Stimulated activated CD4-positive, alpha-beta T cell treated with anti-CD3 and anti-CD28 coated beads, Interleukin-4, amount 100 ng/mL, for 4 hours (primary cell): ENCODE measurements around the gene CTSC.

ENCODE experiments used
- DNase-seq, 2 experiments: peaks; one replicate each; pipeline ENCODE4 v3.0.0-alpha.2; 2020

CTSC gene

DNA sequence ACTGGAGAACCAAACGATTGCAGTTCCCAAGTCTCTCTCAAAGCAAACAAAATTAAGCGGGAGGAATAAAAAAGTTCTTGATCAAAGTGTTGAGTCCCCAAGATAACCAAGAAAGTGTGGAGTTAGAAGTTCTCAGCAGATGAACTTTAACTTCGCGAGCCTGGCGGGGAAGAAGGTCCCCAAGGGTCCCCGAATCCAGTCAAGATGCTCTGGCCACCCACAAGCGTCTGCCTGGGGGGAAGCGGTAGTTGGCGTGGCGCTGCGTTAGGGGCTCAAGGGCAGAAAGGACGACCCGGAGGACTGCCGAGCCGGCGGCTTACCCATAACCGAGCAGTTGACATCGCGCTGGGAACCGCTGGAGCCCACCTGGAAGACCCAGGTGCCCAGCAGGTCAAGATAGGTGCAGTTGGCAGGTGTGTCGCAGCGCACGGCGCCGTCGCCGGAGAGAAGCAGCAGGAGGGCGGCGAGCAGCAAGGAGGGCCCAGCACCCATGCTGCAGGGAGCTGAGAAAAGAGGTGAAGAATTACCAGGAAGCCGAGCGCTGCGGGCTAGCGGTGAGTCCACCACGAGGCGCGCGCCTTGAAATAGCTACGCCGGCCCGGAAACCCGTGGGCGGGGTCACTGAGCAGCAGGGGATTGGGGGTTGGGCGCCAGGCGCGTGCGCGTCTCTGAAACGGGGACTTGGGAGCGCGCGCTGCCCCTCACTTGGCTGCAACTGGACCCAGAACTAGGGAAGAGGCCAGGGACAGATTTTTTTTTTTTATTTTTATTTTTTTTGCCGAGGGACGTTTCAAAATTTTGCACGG lies at the start of gene CTSC:
Gene CTSC, minus strand, starts transcription at position 556 of the 806 bp plus-strand sequence. Its CDS starts 64 bp downstream, at position 492.
- peak; percentile 87 to 88 for DNase-seq

DNA sequence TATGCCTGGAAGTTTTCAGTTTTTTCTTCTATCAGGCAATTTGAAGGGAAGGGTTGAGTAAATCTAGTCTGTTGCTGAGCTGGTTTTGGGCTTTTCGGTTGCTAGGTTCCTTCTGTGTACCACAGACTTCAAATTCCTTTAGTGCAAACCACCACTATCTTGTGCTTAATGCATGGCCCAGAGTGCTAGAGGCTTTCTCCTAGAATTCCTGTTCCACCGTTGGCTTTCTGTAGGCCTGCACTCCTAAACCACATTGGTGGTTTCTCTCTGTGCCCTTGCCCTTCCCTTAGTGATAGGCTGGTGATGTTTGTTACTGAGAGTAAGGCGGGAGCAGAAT lies 47.1 kb upstream of the CTSC start:
- DNase-seq: no peak

DNA sequence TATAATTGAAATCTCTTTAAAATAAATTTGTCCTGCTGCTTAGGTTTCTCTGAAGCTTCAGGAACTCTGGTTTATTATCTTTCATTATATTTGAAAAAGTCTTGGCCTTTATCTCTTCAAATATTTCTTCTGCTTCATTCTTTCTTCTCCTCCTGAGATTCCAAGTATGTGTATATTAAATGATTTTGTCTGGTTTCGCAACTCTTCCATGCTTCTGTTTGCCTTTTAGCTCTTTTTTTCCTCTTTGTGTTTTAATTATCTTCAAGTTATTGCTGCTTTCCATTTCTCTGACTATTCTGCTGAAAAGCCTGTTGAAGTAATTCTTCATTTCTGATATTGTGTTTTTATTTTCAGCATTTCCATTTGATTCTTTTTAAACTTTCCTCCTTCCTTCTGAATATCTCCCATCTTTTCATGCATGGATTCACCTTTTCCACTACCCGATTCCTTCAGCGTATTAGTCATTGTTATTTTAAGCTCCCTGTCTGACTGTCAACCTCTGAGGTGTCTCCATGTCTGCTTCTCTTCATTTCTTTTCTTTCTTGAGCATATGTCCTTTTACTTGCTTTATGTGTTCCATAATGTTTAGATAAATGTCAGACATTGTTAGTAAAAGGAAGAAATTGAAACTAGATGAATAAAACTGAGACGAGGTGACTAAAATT lies 46.6 kb upstream of the CTSC start:
- DNase-seq: no peak

DNA sequence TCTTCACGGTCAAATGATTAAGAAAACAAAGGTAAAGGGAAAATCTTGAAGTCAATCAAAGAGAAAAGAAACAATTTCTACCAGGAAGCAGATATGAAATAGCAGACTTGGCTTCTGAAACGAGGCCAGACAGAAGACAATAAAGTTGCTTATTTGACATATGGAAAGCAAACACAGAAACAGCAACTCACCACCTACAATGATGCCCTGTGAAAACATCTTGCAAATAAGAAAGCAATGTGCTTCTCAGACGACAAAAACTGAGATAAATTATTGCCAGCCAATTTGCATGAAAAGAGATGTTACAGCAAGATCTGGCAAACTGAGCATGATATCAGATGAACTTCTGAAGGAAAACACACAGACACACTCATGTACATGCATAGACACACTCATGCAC lies 45.9 kb upstream of the CTSC start:
- DNase-seq: no peak

DNA sequence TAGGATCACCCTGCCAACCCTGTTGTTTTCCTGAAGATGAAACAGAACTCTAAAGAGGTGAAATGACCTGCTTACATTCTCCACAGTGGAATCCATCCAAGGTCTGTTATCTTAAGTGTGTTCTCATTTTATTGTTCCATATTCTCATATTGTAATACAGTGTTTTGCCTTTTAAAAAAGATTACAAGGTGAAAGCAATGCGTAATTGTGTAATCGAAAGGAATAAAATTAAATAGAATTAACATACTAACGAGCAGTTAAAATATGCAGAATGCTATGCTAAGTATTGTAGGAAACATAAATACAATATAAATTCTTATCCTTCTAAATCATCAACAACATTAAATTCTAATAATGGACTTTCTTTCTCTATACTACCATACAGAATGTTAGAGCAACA lies 41.6 kb upstream of the CTSC start:
- DNase-seq: no peak

DNA sequence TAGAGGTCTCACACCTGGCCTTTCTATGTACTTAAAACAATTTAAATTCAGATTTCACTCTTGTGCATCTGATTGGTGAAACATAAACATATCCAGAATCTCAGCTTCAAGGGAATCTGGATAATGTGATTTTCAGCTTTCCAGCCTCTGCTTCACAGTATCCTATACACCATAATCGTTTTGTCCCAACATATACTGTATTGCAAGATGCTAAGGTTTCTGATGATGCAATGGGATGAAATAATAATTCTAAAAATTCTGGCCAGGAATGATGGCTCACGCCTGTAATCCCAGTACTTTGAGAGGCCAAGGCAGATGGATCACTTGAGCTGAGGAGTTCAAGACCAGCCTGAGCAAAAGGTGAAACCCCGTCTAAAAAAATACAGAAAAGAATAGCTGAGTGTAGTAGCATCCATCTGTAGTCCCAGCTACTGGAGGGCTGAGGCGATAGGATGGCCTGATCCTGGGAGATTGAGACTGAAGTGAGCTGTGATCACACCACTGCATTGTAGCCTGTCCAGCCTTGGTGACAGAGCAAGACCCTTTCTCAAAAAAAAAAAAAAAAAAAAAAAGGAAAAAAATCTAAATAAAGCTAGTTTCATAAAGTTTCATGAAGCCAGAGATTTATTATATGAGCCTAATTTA lies 41.0 kb upstream of the CTSC start:
- DNase-seq: no peak

DNA sequence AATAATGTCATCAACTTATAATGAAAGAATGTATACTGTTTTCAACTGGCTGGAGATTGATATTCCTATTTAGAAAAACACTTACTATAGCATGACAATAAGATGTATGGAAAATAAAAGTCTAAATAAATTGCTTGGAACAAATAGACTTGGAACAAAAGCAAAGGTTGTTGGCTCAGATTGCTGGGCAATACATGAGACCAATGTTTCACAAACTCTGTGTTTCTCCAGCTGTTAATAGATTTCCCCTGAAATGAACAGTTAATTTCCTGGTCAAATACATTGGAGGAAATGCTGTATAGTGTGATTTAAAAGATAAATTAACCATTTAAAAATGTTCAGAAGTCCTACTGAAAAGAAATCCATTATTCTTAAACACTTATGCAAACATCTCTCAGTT lies 40.1 kb upstream of the CTSC start:
- DNase-seq: no peak

DNA sequence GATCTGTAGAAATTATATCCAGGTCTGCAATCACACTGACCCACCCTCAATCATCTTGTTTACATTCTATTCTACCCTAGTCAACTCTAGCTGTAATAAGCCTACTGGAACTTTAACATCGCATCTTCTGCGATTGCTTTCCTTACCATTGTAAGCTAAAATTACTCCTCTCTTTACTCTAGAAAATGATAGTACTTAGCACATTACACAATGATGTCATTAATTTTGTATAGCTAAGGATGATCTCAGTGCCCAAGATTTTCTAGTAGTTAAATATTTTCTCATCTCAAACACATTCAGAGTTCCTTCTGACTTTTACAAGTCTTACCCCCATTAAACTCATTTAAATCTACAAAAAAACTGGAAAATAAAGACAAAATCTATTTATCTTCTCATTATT lies 39.6 kb upstream of the CTSC start:
- DNase-seq: no peak

DNA sequence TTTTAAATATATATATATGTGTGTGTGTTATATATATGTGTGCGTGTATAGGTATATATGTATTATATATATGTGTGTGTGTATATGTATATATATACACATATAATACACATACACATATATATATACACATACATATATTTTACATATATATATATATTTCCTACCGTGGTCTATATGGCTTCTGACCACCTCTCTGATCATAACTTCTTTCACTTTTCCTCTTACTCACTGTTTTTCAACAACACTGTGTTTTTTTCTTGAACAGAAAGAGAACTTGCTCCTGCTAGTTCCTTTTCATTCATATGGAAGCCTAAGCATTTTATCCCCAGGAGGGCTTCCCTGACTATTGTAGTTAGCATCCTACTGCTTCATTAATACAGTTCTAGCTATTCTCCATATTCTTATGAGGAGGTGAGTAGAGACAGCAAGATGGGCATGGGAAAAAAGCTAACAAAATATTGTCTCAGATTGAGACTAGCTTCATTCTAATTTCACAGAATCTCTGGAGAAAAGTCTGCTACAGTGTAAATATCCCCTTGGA lies 38.5 kb upstream of the CTSC start:
- no peak for DNase-seq

DNA sequence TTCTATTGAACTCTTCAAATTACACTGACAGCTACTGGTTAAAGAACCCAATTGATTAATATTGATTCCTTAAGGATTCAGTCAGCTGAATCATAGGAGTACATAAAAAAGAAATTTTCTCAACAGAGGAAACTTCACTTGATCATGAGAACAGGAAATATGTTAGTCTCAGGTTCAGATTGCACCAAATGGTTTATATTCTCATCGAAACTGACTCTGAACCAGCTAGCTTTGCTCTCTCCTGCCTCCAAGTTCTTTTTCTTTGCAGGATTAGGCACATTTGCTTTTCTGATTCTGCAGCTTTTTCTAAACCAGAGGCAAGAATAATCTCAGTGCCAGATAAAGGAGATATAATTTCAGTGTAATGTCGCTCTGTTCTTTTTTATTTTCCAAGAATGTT lies 33.2 kb upstream of the CTSC start:
- DNase-seq: no peak

DNA sequence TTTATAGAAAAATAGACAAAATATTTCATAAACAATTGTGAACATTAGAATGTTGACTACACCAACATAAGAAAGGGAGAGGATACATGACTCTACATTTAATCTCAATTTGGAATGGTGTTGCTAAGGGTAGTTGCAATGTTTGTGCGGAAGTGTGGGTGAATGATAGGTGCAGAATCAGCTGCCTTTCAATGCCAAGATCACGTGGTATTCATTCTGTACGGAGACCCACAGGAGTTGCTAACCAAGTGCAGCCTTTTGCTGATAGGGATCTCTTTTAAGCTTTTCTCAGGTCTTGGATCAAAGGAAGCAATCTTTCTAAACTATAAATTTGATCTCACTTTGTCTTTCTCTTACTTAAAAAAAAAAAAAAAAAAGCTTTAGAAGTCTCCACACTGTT lies 29.8 kb upstream of the CTSC start:
- DNase-seq: no peak

DNA sequence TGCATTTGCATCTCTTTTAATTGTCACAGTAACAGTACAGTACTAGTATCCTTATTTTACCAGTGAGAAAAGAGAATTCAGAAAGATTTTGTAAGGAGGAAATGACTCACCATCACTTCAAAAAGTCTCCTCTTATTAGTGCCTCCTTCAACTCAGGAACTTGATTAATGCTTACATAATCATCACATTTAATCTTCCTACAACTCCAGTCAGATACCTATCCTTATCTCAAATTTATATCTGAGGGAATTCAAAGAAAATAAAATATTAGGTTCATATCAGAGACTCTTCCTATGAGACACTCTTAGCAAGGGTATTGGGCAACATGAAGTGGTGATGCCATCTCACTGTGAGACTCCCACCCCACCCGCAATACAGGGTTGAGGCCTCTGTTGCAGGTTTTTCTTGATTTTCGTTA lies 26.1 kb upstream of the CTSC start:
- DNase-seq: no peak

DNA sequence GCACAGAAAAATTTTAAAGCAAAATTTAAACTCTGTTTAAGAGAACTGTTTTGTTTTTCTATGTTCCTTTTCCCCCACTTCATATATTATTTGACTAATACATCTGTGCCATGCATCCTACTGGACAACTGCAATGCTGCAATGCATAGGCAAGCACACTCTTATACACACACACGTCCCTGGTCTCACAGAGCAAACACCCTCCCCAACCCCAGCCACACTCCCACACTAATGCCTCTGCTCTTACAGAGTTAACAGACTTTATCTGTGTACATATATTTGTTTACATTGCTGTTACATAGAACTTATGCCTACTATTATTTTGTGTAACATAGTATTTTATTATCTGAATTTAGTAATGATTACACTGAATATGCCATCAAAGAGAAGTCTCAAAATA lies 25.5 kb upstream of the CTSC start:
- no peak for DNase-seq

DNA sequence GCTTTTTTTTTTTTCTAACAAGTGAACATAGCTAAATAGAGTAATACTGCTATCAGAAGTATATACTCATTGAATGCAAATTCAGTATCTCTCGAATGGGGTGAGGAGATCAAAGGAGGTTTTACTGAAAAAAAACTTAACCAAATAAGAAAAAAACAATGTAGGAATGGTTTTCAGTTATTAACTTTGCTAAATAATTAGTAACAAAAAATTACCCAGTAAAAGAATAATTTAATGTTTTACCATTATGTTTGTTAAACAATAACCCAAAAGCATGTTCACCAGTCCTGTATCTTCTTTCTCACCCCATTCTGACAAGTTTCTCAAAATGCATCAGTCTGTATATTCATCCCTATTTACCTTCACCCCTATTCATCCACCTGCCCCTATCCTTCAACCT lies 22.6 kb upstream of the CTSC start:
- no peak for DNase-seq

DNA sequence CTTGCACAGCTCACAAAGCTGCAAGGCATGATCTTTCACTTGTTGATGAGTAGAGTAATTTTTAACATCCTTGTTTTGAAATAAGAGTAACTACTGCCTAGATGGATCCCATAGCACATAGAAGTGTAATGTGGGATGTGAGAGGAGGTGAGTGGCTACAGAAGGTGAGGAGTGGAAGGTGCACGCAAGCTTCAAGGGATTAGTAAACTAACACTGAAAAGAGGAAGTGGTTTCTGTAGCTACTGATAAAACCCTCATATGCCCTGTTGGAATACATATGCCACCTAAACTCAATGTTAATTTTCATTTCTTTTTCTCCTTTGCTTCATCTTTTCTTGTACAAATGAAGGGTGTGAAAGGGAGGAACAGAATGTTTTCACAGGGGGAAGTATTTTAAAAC lies 22.0 kb upstream of the CTSC start:
- no peak for DNase-seq

DNA sequence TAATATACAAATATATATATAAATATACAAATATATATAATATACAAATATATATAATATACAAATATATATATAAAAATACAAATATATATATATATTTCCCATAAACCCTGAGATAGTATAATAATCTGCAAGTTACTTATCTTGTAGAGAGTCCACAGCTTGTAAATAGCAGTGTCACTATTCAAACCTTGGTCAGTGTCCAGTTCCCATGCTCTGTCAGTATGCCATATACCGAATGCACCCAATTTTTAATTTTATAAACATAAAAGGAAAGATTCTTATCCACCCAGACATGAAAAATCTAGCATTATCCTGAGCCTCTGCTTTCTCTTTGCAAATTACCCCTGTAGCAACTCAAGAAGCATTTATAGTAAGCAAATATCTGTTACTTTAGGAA lies 21.6 kb upstream of the CTSC start:
- DNase-seq: no peak

DNA sequence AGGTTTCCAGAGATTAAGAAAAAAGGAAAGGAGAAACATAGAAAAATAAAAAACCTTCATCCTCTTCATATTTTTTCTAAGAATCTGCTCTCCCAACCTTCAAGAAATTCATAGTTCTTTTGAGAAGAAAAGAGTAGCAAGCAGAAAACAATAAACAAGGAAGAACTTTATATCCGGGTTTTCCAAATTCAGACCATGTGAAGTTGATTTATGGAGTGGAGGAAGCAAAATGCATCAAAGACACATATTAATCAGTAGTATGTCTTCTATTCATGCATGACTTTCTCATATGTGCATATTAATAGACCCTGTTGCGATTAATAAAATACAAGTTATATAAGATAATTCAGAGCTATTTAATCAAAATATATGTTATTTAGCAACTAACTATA lies 20.5 kb upstream of the CTSC start:
- DNase-seq: no peak

DNA sequence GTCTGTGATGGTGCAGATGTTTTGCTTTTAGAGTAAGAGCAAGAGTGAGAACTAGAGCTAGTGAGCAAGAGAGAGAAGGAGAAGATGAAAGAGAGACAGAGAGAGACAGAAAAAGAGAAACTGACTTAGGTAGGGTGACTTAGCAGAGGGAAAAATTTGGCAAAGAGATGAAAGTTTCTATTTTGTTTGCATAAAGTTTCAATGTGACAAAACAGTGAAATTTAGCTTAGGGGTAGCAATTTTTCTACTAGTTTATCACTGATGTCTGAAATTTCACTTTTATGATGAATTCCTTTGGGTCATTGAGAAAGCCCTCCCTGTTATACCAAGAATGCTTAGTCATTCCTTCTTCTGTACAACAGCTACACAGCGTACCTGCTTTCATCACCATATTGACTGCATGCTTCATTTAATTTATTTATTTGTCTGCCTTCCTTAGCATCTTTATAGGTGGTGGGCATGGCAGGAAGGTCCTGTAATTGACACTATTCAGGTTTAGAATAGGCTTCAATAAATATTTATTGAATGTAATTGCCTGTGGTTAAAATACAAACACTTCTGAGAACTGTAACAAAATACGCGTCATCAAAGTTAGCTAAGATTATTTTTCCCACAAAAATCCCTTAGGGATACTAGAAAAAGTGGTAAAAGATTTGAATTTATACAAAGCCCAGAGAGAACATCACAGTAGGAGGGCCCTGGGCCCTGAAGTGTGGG lies 19.9 kb upstream of the CTSC start:
- DNase-seq: no peak

DNA sequence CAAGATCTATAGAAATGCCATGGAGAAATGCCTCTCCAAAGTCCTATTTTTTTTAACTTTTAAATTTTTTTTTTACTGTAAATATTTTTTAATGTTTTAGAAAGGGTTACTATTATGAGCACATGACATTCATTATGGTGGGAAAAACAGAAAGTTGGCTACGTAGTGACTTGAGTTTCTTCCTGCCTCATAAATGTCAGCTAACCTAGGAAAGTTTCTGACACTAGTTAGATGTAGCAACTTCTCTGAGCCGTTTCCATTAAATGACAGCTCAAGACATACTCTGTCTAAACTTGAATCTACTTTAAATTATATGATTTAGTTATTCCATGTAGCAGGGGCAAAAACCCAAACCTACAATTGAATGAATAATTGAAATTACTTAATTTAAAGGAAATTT lies 18.4 kb upstream of the CTSC start:
- no peak for DNase-seq

DNA sequence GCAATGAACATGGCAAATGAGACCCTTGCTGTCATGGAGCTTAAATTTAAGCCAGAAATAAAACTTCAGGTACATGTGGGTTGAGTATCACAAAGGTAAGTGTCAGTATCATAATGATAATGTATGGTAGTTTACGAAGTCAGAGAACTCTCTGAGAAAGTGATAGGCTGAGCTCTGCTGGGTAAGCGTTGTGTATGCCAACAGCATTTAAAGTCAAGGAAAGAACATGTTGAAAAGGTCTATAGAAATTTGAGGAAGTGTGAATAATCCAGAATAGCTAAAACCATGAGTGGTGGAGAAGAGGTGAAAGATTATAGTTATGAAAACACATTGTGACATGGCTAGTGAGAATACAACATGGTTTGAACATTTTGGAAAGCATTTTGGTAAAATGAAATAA lies 17.4 kb upstream of the CTSC start:
- no peak for DNase-seq

DNA sequence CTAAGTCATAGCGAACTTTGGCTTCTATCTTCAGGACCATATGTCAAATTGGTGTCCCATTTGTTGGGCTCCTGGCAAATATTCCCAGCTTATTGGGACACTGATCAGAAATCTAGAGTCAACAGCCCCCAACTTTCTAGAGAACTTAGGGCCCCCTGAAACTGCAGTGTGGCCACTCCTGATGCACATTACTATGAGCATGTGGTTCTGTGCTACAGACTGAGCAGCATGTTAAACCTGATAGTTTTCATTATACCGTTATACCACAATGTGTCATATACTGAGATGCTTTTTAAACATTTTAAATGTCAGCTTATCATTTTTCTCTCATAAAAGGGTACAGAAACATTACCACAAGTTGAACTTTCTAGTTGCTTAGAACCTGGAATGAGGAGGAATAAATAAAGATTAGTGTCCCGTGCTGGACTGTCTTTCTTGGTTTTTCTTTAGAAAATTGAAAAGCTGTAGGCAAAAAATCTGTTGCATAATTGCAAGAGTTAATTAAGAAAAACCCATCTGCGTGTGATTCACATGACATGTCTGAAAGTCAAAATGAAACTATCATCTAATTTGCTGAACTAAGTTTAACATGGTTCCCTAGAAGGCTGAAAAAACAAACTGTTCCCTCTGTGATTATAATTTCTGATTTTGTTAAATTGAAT lies 16.4 kb upstream of the CTSC start:
- DNase-seq: no peak

DNA sequence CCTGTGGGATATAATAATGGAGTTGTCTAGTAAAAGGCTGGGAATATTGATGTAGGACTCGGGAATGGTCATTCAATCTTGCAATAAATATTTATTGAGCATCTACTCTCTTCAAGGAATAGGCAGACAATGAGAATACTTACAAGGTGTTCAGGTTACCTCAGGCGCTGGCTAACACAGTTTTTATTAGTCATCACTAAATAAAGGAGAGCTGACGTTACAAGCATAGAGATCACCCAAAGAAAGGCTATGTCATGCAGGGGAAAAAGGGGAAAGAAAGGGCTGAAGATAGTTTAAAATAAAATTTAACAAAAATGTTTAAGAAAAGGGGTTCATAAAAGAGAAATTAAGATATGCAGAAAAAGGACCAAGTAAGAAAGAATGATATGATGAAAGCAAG lies 15.8 kb upstream of the CTSC start:
- no peak for DNase-seq

DNA sequence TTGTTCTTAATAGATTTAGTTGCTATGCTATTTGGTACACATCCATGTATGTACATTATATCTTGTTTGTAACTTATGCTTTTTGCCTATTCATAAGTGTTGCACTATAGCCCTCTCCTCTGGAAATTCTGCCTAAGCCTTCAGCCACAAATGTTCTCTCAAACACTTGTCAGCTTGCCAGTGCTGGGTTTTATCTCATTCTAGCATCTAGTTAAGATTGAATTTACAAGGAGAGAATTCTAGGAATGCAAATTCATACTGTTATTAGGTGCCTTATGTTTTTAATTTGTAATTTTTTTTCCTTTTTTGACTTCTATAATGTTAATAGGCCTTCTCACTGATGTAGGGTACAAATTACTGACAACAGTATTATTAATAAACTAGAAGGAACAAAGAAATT lies 14.6 kb upstream of the CTSC start:
- DNase-seq: no peak
